RPMI7951 (cell line): ENCODE results near the gene SLA2. TPM values are rescaled to one million over a fixed set of nuclear protein-coding genes. Genes with fewer than 3 reads are reported as not detected.

Experiments used
- DNase-seq: peaks from one replicate; pipeline ENCODE4 v3.0.0-alpha.2; 2012; ENCODE audit warnings: low read depth
- total RNA-seq: library from RNA; depleted of rRNA; stranded (reverse); fragments of >200 nt; shearing (Covaris generic); gene quantifications from 2 replicates; pipeline ENCODE4 v1.2.3, GENCODE V29; 2014

SLA2 gene
- total RNA-seq, 1 experiment from 2014 or later = not detected

- no peak for DNase-seq
Measured at GRCh38 chr20:36607586-36608387, 38.2 kb downstream of the SLA2 start.

DNA sequence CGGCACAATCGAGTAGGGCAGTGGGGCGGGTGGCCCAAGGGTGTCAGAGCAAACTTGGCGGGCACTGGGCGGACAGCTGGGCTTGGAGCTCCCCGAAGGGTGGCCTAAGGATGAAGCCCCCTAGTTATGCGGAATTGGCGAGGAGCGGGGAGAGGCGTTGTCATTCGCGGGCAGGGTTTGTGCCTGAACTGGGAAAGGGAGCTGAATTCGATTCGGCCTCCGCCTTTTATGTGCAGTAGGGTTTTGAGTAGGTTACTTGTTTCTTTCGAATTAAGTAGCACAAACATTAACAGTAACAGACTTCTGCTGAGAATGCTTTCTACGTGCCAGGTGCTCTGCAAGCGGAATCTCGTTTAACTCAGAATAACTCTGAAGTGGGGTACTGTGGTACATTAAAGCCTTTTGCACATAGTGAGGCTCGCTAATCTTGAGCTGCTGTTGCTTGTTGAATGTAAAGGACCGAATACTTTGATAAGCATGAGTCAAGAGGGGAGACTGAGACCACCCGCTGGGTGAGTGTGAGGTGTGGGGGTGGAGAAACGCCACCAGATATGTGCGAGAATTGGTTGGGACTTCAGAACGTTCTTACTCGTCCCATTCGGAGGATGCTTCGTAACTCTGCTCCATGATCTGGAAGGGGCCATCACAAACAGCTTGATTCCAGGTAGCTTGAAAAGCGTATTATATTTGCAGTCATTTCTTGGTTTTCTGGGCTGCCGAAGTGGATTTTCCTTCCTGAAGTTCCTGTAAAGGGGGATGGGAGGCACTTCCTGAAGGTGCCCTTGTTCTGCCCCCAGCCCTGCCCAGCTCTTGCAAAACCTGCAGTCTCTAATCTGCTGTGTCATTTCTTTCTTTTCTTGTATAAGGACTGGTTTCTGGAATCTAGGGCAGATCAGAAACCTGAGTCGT, 39.6 kb downstream of the SLA2 start:
- peak; percentile 41 for DNase-seq

- DNase-seq = peak; percentile 99
Measured at GRCh38 chr20:36605399-36606157, 40.4 kb downstream of the SLA2 start, which contains the start of gene RAB5IF. Gene RAB5IF, plus strand, starts transcription at chr20:36605779. Its CDS starts 173 bp downstream, at chr20:36605952.

DNA sequence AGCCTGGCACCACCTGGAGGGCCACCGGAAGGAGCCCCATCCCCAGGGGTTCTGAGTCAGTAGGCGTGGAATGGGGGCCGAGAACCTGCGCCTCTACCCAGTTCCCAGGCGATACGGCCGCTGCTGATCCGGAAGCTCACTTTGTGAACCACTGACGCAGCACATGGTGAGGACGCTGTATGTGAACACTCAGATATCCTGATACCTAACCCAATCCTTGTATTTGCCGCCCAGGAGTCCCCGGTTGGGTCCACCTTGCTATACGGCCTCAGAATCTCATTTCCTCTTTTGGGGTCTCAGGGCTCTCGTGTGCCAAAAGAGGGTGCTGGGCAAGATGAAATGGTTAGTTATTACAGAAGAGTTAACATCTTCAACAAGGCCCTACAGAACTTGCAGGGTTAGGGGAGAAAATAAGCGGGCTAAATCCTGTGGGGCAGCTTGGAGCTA, 41.0 kb downstream of the SLA2 start:
- DNase-seq = peak; percentile 70

DNA sequence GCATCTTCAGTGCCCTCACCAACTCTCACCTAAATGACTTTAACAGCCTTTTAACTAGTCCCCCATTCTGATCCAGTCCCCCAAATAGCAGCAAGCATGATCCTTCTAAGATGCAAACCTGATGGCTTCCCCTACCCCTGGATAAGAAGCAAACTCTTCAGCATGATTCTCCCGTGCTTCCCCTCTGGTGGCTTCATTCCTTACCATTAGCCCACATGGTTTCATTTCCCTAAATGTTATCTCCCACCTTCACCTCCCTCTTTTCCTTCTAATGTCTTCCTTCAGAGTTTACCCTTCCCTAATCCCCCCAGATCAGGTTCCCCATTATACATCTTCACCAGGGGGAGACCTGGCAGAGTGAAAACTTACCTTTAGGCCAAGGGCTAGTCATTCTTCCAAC, 44.5 kb downstream of the SLA2 start:
- no peak for DNase-seq

DNA sequence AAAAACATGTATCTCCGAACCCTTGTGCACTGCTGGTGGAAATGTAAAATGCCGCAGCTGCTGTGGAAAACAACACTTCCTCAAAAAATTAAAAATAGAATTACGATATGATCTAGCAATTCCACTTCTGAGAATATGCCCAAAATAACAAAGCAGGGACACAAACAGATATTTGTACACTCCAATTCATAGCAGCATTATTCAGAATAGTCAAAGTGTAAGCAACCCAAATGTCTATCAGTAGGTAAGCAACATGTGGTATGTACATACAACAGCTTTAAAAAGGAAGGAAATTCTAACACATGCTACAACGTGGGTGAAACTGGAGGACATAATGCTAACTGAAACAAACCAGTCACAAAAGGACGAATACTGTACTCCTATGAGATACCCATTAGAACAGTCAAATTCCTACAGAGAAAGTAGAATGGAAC, 46.1 kb downstream of the SLA2 start:
- no peak for DNase-seq

GRCh38 chr20:36593347-36593929, 52.6 kb downstream of the SLA2 start:
- no peak for DNase-seq

DNA sequence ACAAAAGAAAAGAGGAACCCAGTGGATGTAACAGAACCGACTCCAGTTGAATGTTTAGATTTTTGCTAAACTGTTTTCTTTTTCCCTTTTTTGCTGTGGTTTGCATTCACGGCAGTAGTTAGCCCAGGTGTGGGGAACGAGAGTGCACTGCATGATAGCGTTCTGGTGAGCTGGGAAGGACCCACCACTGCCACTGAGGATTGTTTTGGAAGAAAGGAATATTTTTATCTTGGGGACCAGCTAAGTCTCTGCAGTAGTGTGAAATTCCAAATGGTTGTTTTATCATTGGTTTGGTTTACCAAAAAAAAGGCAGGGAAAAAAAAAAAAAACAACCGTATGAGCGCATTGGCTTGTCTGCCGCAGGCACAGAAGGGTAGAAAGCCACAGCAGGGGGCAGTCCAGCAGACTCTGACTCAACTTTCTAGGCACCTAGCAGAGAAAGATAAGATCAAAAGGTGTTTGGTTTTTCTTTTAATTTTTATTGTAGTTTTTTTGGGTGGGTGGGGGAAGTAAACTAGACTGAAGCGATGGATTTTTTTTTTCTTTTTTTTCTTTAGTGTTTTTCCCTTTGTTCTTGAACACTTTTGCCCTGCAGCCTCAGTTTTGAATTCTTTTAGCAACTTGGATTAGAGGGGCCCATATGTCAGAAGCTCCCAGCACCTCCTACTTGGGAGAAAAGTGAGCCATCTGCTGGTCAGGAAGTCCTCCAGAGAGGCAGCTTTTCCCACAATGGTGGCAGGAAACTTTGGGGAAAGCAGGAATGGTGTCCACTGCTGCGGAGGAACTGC, 53.9 kb downstream of the SLA2 start:
- peak; percentile 68 for DNase-seq

DNA sequence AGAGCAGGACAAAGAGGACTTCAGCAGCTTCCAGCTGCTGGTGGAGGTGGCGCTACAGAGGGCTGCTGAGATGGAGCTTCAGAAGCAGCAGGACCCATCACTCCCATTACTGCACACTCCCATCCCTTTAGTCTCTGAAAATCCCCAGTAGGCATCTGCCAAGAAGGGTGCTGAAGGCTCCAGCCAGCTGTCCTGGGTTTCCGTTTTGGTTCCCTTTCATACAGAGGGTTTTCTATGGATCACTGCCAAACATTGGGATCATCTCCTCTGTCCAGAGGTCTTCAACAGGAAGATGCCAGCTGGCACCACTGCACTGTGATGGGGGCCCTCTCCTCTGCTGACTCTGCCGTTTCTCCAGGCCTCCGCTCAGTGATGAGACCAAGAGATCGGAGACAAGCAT, 54.7 kb downstream of the SLA2 start:
- no peak for DNase-seq

- DNase-seq = no peak
Measured at GRCh38 chr20:36587388-36588070, 58.5 kb downstream of the SLA2 start.

GRCh38 chr20:36585410-36586125, 60.4 kb downstream of the SLA2 start:
- peak; percentile 98 for DNase-seq

DNA sequence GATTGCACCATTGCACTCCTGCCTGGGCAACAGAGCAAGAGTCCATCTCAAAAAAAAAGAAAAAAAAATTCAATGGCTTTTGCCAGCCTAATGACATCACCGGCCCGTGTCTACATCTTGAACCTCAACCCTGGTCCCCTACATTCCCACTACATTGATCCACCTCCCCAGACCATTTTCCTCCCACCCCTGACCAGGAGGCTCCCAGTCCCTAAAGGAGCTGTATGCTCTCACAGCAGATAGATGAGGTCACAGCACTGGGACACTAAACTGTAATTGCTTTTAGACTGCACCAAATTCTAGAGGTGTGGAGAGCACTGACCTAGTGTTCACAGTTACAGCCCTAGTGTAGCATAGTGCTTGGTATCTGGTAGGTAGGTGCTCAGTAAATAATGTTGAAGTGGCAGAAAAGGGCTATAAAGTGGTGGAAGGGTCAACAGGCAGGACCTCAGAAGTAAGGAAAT, 61.9 kb downstream of the SLA2 start:
- no peak for DNase-seq

DNA sequence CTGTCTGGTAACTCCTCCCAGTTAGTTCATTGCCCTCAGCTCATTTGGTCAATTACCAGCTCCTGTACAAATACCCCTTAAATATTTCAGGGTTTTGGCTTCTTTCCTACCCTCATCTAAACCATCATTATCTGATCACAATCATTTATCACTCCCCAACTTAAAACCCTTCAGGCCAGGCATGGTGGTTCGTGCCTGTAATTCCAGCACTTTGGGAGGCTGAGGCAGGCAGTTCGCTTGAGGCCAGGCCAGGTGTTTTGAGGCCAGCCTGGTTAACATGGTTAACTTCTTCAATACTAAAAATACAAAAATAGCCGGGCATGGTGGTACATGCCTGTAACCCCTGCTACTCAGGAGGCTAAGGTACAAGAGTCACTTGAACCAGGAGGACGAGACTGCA, 63.2 kb downstream of the SLA2 start:
- DNase-seq = no peak

GRCh38 chr20:36582322-36582721, 63.7 kb downstream of the SLA2 start:
- DNase-seq = no peak

- DNase-seq = peak; percentile 43
Measured at GRCh38 chr20:36579996-36580545, 65.9 kb downstream of the SLA2 start.

DNA sequence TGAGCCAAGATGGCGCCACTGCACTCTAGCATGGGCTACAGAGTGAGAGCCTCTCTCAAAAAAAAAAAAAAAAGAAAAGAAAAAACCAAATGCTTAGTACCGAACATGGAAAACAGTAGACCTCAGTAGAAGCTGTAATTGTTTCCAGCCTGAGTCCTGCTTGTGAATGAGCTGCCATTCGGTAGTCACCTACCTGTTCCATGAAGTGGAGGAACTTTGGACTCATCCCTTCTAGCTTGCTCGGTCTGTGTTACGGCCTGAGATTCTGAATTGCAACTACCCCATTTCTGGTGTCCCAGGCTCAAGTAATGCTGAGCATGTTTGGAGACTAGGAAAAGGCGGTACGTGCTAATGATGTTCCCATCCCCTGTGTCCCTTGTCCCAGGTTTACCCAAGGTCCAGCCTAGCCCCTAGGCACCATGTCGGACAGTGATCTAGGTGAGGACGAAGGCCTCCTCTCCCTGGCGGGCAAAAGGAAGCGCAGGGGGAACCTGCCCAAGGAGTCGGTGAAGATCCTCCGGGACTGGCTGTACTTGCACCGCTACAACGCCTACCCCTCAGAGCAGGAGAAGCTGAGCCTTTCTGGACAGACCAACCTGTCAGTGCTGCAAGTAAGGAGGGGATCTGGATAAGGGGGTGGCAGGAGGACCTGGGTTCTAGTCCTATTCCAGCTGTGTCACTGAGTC, 67.5 kb downstream of the SLA2 start:
- DNase-seq = no peak

DNA sequence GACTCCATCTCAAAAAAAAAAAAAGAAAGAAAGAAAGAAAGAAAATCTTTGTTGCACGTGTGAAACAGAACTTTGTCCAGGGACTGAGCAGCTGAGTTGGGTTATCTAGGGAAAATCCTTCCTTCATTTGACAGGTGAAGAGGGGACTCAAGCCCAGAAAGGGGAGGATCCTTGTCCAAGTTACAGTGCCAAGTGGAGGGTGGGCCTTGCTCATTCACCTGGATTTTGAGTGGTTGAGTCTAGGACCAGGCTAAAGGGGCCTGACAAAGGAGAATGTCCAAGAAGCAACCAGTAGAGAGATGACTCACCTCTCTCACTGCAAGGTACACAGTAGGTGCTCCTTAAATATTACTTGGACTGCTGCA, 69.9 kb downstream of the SLA2 start:
- no peak for DNase-seq

DNA sequence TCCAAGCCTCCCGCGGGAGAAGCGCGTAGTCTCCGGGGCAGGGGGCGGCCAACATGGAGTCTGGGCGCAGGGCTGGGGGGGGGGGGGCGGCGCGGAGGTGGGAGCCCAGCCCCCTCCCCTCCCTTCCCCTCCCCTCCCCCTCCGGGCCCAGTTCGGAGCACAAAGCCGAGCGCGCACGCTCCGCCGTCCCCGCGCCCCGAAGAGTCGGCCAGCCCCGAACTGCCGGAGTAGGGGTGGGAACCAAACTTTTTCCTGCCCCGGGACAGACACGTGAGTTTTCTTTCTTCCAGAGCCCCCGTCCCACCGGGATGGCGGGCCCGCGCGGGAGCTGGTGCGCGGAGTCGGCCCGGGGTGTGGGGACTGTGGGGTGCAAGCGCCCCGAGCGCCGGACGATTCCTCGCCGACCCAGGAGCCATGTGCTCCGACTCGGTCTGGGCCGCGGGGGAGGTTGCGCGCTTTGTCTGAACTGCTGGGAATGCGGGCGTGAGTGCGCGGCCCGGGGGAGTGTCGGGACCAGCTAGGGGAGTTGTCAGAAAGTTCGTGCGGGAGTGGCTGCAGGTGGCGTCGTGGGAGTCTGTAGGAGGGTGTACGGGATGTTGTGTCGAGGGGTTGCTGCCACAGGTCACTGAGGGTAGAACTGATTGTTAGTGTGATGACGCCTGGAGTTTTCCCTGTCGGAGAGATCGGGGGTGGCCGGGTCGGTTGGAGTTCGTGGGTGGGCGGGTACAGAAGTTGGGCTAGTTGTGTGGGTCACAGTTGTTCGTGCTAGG, 71.4 kb downstream of the SLA2 start:
- peak; percentile 67 for DNase-seq
